VCaP (cell line): ENCODE data around the gene CRYBG2.
"Not testable (repeated sequence)": the region's sequence is repeated elsewhere in the genome, so short reads cannot be mapped to it uniquely, and the experiment has no call there.

Source experiments
- H3K27ac ChIP-seq: fragments of 450-650 bp; 2 replicates; pipeline ENCODE4 v1.5.1; 2017
- CTCF ChIP-seq: fragments of 450-650 bp; conservative IDR thresholded peaks from 2 replicates; pipeline ENCODE4 v1.5.1; 2017; ENCODE audit warnings: mild to moderate bottlenecking, moderate library complexity

The CRYBG2 gene

GRCh38 chr1:26293911-26294463 lies 59.9 kb downstream of the CRYBG2 start:
- no peak overlapping the region for H3K27ac ChIP-seq
- TF ChIP-seq CTCF, result no peak

- not testable (repeated sequence) for H3K27ac ChIP-seq
Measured at GRCh38 chr1:26292735-26293134, 61.2 kb downstream of the CRYBG2 start.

- no peak overlapping the region for H3K27ac ChIP-seq
- TF ChIP-seq CTCF, result no peak
Measured at GRCh38 chr1:26291939-26292338, 62.0 kb downstream of the CRYBG2 start.

- H3K27ac ChIP-seq, result no peak overlapping the region
- TF ChIP-seq CTCF, result no peak
Measured at GRCh38 chr1:26291433-26291832, 62.5 kb downstream of the CRYBG2 start.

- H3K27ac ChIP-seq, result no peak overlapping the region
- TF ChIP-seq CTCF, result no peak
Measured at GRCh38 chr1:26290882-26291261, 63.1 kb downstream of the CRYBG2 start.

- no peak overlapping the region for H3K27ac ChIP-seq
- TF ChIP-seq CTCF, result no peak
Measured at GRCh38 chr1:26290122-26290881, 63.6 kb downstream of the CRYBG2 start.

- H3K27ac ChIP-seq, result no peak overlapping the region
- TF ChIP-seq CTCF, result no peak
Measured at GRCh38 chr1:26289158-26290059, 64.5 kb downstream of the CRYBG2 start.
